ENCODE measurements around the gene HIPK4.

Gene HIPK4

GRCh38 chr19:40365613-40366401, 24.2 kb downstream of the HIPK4 start:
- no peak for DNase-seq

DNA sequence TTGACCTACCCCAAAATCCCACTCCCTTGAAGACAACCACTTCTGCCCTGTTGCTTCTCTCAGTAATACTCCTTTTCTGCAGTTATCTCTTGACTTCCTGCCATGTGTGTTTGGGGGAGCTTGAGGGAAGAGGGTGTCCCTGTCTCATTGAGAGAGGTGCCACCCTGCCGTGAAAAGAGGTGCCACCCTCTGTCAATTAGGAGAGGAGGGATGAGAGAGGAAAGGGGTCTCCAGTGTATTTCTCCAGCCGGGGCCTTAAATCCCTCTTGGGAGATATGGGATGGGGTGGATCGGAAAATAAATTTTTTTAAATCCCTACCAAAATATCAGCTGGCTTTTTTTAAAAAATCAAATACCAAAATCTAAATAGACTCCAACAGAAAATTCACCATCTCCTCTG, 25.0 kb downstream of the HIPK4 start:
- no peak for DNase-seq

DNA sequence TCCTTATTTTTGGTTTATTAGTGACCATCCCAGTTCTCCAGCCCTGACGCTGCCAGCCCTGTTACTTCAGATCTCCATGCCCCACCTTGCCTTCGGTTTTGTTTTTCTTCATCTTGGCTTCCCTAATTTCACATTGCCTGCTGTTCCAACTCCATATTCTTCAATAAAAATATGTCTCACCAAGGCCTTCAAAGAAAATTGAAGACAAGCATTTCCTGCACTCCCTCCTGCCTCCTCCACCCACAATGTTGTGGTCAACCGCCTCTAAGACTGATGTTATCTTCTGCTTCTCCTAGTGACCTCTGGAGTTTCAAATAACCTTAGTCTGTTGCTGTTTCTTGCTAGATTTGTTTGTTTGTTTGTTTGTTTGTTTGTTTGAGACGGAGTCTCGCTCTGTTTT, 26.9 kb downstream of the HIPK4 start:
- peak; percentile 59 for DNase-seq

- no peak for DNase-seq
Measured at GRCh38 chr19:40362160-40362559, 27.8 kb downstream of the HIPK4 start.

DNA sequence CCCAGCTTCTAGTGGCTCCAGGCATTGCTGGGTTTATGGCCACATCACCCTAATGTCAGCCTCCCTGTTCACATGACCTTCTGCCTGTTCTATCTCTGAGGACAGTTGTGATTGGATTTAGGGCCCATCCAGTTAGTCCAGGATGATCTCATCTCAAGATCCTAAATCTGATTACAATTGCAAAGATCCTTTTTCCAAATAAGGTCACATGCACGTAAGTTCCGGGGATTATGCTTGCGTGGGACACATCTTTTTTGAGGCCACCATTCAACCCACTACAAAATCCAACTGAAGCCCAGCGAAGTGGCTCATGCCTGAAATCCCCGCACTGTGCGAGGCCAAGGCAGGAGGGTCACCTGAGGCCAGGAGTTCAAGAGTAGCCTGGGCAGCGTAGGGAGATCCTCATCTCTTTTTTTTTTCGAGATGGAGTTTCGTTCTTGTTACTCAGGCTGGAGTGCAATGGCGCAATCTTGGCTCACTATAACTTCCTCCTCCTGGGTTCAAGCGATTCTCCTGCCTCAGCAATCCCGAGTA, 29.2 kb downstream of the HIPK4 start:
- DNase-seq, result peak; percentile 5

DNA sequence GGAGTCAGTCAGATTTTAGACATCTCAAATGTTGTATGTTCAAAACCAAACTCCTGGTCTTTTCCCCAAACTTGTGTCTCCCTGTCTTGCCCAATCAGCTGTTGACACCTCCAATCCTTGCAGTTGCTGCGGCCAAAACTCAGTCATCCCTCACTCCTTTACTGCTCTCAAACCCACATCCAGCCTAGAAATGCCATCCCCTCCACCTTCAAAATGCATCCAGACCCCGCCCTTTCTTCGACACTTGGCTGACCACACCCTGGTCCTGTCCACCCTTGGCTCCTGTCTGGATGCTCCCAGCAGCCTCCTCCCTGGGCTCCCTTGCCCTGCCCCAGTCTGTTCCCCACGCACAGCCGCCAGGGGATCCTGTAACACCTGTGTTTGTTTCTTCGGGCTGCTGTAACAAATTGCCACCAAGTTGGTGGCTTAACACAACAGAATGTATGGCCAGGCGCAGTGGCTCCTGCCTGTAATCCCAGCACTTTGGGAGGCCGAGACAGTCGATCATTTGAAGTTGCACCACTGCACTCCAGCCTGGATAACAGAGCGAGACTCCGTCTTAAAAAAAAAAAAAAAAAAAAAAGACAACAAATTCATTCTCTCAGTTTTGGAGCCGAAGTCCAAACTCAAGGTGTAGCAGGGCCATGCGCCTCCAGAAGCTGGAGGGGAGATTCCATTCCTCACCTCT, 29.8 kb downstream of the HIPK4 start:
- no peak for DNase-seq

- DNase-seq, result peak; percentile 20
Measured at GRCh38 chr19:40358773-40359172, 31.2 kb downstream of the HIPK4 start.

DNA sequence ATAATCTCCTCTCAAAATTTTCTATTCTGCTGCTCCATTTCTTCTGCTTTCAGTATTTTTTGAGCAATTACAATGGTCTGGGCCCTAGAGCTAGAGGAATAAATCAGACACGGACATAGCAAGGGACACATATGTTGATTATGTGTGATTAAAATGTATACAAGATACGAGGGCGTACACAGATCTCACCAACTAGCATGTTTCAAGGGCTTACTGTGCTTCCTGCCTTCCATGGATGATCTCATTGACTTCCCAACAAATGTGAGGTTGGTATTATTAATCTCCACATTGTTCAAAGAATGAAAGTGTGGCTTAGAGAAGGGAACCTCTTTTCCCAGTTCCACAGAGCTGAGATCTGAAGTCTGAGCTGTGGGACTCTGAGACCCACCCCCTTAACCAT, 32.3 kb downstream of the HIPK4 start:
- DNase-seq, result no peak

- no peak for DNase-seq
Measured at GRCh38 chr19:40356681-40357595, 33.0 kb downstream of the HIPK4 start.

GRCh38 chr19:40355975-40356680, 33.9 kb downstream of the HIPK4 start:
- DNase-seq, result no peak

- DNase-seq, result no peak
Measured at GRCh38 chr19:40348961-40349507, 40.9 kb downstream of the HIPK4 start.

- peak; percentile 98 for DNase-seq
Measured at GRCh38 chr19:40348125-40348913, 41.7 kb downstream of the HIPK4 start, which contains the start of the genes C19orf47 and PLD3. Gene C19orf47, minus strand, starts transcription at chr19:40348397. Its CDS starts 6,540 bp downstream, at chr19:40341857. Gene PLD3, plus strand, starts transcription at chr19:40348695. Its CDS starts 17,789 bp downstream, at chr19:40366484.

GRCh38 chr19:40344422-40344821, 45.6 kb downstream of the HIPK4 start:
- DNase-seq, result no peak

GRCh38 chr19:40342644-40343311, 47.2 kb downstream of the HIPK4 start:
- DNase-seq, result no peak

DNA sequence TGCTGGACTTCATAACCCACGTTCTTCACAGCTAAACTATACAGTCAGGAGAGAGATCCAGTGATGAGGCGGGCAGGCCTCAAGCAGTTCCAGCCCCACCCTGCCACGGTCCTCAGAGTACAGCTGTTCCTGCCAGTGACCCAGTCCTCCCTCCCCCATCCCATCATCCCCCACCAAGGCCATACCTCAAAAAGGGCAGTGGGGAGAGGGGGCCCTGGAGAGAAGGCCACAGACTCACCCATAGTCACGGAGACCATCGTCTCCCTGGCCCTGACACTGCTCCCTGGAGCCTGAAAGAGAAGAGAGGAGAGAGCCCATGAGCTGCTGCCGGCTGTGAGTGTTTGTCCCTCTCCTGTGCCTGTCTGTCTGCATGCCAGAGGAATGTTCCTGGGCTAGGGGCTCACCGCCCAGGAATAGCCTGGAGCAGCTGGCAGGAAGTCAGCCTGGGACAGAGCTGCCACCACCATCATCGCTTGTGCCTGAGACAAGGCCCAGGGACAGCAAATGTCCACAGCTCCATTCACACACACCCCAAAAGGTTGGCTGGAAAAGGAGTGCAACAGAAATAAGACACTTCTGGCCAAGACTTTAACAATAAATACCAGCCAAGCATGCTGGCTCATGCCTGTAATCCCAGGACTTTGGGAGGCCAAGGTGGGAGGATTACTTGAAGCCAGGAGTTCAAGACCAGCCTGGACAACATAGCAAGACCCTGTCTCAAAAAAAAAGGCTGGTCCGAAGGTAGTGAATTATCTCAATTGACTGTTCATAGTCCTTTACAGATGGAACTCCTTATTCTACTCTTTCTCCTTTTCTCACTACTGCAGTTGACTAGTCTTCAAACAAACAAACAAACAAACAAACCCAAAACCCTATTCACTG, 48.1 kb downstream of the HIPK4 start:
- no peak for DNase-seq

DNA sequence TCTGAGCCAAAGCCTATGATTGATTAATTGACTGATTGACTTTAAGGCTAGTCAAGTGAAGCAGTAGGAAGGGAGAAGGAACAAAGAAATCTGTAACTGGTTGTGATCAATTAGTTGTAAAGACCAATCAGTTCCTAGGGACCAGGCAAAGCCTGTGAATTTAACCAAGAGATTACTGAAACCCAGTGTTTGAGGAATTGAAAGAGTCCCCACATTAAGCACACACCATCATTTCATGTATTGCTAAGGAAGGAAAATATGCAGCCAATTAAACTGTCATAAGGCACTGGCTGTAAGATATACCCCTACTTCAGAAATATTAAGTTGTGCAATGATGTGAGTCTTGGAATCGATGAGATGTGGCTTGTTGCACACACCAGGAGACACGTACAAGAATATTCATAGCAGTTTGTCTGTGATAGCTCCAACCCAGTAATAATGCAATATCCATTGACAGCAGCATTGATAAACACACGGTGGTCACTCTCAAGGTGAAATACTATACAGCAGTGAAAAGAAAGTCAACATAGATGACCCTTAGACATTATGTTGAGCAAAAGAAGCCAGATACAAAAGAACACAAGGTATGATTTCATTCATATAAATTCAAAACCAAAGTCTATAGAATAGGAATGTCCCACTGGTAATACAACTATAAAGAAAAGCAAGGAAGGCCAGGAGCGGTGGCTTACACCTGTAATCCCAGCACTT, 50.8 kb downstream of the HIPK4 start:
- no peak for DNase-seq

GRCh38 chr19:40337594-40337993, 52.4 kb downstream of the HIPK4 start:
- no peak for DNase-seq

DNA sequence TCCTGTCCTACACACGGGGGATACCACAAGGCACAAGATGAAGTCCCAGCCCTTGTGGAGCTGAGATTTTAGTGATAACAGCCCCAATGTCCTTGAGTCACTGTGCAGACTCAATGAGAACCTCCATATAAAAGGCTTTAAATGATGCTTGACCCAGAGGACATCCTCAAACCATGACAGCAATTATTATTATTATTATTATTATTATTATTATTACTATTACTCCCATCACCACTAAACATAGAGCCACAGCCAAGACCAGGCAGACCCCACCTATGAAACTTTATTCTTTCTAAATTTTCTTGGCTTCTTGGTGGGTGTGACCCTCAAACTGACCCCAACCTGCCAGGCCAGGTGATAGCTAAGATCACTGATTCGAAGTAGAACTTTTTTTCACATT, 52.9 kb downstream of the HIPK4 start:
- no peak for DNase-seq

DNA sequence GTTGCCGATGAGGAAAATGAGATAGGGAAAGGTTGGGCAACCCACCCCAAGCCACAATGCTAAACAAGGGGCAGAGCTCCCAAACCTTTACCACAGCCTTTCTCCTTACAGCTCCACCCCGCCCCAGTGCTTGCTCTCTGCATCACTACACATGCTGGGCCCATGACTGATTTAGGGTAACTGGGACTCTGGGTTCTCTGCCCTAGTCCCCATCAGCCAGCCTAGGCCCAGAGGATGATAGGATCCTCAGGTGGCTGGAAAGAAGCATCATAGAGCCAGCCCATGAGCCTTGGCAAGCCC, 53.4 kb downstream of the HIPK4 start:
- no peak for DNase-seq

All from GF-D8 (cell line).